ENCODE results near the gene PLA2G1B. TPM values are rescaled to one million over a fixed set of nuclear protein-coding genes. Genes with fewer than 3 reads are reported as not detected.

Gene PLA2G1B
- total and polyA plus RNA-seq, 9 donors = 0.36 to 0.75 TPM; not detected in 7

Other genes starting within 250 kb of the PLA2G1B start
- gene RAB35, start 211.0 kb downstream of the PLA2G1B start, total RNA-seq = 21.3 TPM
- 10 to 100 TPM; 24.5 to 34.9 (median 31.0) TPM for gene RAB35, start 211.0 kb downstream of the PLA2G1B start, polyA plus RNA-seq (ENCODE audit: insufficient read depth in 1 of 8, insufficient read length in 8 of 8, low replicate concordance in 1 of 8)
- 43.5 TPM for gene GCN1, start 133.1 kb downstream of the PLA2G1B start, total RNA-seq
- 10 to 100 TPM; 34.9 to 50.6 (median 42.4) TPM for gene GCN1, start 133.1 kb downstream of the PLA2G1B start, polyA plus RNA-seq (ENCODE audit: insufficient read depth in 1 of 8, insufficient read length in 8 of 8, low replicate concordance in 1 of 8)
- gene RPLP0, start 126.7 kb downstream of the PLA2G1B start, total RNA-seq = 4,054 TPM
- 1,000 to 10,000 TPM; 3,748 to 4,784 (median 4,368) TPM for gene RPLP0, start 126.7 kb downstream of the PLA2G1B start, polyA plus RNA-seq (ENCODE audit: insufficient read depth in 1 of 8, insufficient read length in 8 of 8, low replicate concordance in 1 of 8)
- 33.2 TPM for gene PXN, start 62.0 kb downstream of the PLA2G1B start, total RNA-seq
- 100 to 1,000 TPM in 7 of 8 donors, 10 to 100 TPM in 1; 90.8 to 170 (median 129) TPM for gene PXN, start 62.0 kb downstream of the PLA2G1B start, polyA plus RNA-seq (ENCODE audit: insufficient read depth in 1 of 8, insufficient read length in 8 of 8, low replicate concordance in 1 of 8)
- 2,159 TPM for gene RNU4-2, start 35.9 kb downstream of the PLA2G1B start, total RNA-seq
- gene RNU4-2, start 35.9 kb downstream of the PLA2G1B start, polyA plus RNA-seq (ENCODE audit: insufficient read depth in 1 of 8, insufficient read length in 8 of 8, low replicate concordance in 1 of 8) = 1 to 10 TPM in 1 of 8 donors, not detected in 7; 2.6 TPM
- gene RNU4-1, start 34.5 kb downstream of the PLA2G1B start, total RNA-seq = 636 TPM
- gene RNU4-1, start 34.5 kb downstream of the PLA2G1B start, polyA plus RNA-seq (ENCODE audit: insufficient read depth in 1 of 8, insufficient read length in 8 of 8, low replicate concordance in 1 of 8) = not detected
- 6.3 TPM for gene SIRT4, start 25.5 kb downstream of the PLA2G1B start, total RNA-seq
- 1 to 10 TPM; 3.4 to 4.8 (median 4.3) TPM for gene SIRT4, start 25.5 kb downstream of the PLA2G1B start, polyA plus RNA-seq (ENCODE audit: insufficient read depth in 1 of 8, insufficient read length in 8 of 8, low replicate concordance in 1 of 8)
- 1.2 TPM for gene MSI1, start 41.4 kb upstream of the PLA2G1B start, total RNA-seq
- gene MSI1, start 41.4 kb upstream of the PLA2G1B start, polyA plus RNA-seq (ENCODE audit: insufficient read depth in 1 of 8, insufficient read length in 8 of 8, low replicate concordance in 1 of 8) = 1 to 10 TPM; 3.6 to 7.3 (median 4.7) TPM
- gene COX6A1, start 110.3 kb upstream of the PLA2G1B start, total RNA-seq = 211 TPM
- gene COX6A1, start 110.3 kb upstream of the PLA2G1B start, polyA plus RNA-seq (ENCODE audit: insufficient read depth in 1 of 8, insufficient read length in 8 of 8, low replicate concordance in 1 of 8) = 100 to 1,000 TPM; 105 to 149 (median 129) TPM
- 26.6 TPM for gene TRIAP1, start 118.6 kb upstream of the PLA2G1B start, total RNA-seq
- 10 to 100 TPM; 30.0 to 37.7 (median 34.1) TPM for gene TRIAP1, start 118.6 kb upstream of the PLA2G1B start, polyA plus RNA-seq (ENCODE audit: insufficient read depth in 1 of 8, insufficient read length in 8 of 8, low replicate concordance in 1 of 8)
- 21.6 TPM for gene GATC, start 118.7 kb upstream of the PLA2G1B start, total RNA-seq
- 10 to 100 TPM; 12.1 to 18.8 (median 14.7) TPM for gene GATC, start 118.7 kb upstream of the PLA2G1B start, polyA plus RNA-seq (ENCODE audit: insufficient read depth in 1 of 8, insufficient read length in 8 of 8, low replicate concordance in 1 of 8)
- gene SRSF9, start 142.0 kb upstream of the PLA2G1B start, total RNA-seq = 71.6 TPM
- gene SRSF9, start 142.0 kb upstream of the PLA2G1B start, polyA plus RNA-seq (ENCODE audit: insufficient read depth in 1 of 8, insufficient read length in 8 of 8, low replicate concordance in 1 of 8) = 100 to 1,000 TPM in 5 of 8 donors, 10 to 100 TPM in 3; 82.3 to 123 (median 103) TPM
- gene DYNLL1, start 168.3 kb upstream of the PLA2G1B start, total RNA-seq = 228 TPM
- gene DYNLL1, start 168.3 kb upstream of the PLA2G1B start, polyA plus RNA-seq (ENCODE audit: insufficient read depth in 1 of 8, insufficient read length in 8 of 8, low replicate concordance in 1 of 8) = 100 to 1,000 TPM; 298 to 403 (median 359) TPM
- 34.5 TPM for gene COQ5, start 201.4 kb upstream of the PLA2G1B start, total RNA-seq
- gene COQ5, start 201.4 kb upstream of the PLA2G1B start, polyA plus RNA-seq (ENCODE audit: insufficient read depth in 1 of 8, insufficient read length in 8 of 8, low replicate concordance in 1 of 8) = 10 to 100 TPM; 32.7 to 42.3 (median 36.9) TPM
- gene RNF10, start 206.6 kb upstream of the PLA2G1B start, total RNA-seq = 80.8 TPM
- 100 to 1,000 TPM; 151 to 203 (median 171) TPM for gene RNF10, start 206.6 kb upstream of the PLA2G1B start, polyA plus RNA-seq (ENCODE audit: insufficient read depth in 1 of 8, insufficient read length in 8 of 8, low replicate concordance in 1 of 8)